Kidney tubule cell (primary cell): ENCODE results near the gene PPIP5K1.
A peak's percentile ranks its signal among the peaks of the same experiment; 100 is the strongest.
"Not testable (repeated sequence)": the region's sequence is repeated elsewhere in the genome, so short reads cannot be mapped to it uniquely, and the experiment has no call there.

ENCODE experiments used
- DNase-seq: peaks from one replicate; pipeline ENCODE4 v3.0.0-alpha.2; 2018; ENCODE audit warnings: low spot score

Gene PPIP5K1

DNA sequence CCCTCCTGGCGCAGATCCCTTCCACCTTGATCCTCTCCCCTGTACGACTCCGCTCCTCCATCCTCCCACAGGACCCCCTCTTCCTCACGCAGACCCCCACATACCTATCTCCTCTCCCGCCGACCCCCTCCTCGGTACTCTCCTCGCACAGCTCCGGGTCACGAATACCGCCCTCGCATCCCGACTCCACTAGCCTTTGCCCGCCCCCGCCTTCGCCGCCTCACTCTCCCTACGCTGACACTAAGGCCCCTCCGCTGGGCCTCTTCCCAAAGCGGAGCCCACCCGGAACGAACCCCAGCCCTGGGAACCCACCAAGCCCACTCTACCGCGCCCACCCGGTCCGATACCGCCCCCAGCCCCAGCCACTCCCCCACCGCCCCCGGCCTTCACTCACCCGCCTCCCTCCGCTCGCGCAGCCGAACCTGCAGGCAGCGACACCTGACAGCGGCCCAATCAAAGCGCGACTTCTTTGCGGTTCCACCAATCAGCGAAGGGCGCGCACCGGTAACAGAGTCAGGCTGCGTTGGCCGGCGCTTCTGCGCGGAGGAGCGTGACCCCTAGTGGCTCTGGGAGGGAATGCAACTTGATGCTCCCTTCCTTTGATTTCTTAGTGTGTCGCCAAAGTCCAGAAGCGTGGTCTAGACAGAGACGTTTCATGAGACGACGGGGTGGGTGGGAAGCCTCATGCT is at the start of gene PPIP5K1:
TSS of gene PPIP5K1 (minus strand) at position 431 of the 689 bp plus-strand sequence. CDS start 5,704 bp downstream, outside the sequence.
- not testable (repeated sequence) for DNase-seq

DNA sequence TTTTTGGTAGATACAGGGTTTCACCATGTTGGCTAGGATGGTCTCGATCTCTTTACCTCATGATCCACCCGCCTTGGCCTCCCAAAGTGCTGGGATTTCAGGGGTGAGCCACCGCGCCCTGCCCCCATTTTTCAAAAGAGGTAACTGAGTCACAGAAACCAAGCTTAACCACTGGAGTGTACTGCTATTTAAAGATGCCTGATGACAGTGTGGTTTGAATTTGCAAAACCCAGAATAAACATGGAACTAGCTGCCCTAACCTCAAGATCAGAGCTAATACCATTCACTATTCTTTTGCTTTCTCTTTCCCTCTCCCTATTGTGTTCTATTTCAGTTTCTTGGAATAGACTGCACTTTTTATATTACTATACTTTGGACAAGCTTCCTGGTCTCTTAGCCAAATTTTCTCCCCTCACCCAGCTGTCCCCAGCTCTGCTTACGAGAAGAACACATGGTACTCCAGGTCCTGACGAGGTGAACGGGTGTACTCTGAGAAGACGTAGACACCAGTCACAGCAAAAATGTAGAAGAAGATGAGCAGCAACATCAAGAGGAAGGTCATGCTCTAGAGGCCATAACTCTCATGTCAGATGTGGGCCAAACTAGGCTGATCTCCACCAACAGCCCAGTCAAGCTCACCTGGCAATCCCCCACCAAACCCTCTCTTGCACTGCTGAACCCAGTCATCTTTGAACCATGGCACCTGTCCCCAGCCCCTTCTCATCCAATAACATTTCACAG is 48.6 kb upstream of the PPIP5K1 start:
- not testable (repeated sequence) for DNase-seq

DNA sequence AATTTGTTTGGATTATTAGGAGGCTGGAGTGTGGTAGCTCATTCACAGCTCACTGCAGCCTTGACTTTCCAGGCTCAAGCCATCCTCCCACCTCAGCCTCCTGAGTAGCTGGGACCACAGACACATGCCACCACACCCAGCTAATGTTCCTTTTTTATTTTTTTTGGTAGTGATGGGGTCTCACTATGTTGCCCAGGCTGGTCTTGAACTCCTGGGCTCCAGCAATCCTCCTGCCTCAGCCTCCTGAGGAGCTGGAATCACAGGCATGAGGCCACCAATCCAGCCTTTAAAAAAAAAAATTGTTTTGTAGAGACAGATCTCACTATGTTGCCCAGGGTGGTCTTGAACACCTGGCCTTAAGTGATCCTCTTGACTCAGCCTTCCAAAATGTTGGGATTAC is 36.9 kb upstream of the PPIP5K1 start:
- not testable (repeated sequence) for DNase-seq

GRCh38 chr15:43625106-43625505 is 35.1 kb upstream of the PPIP5K1 start:
- no peak for DNase-seq

GRCh38 chr15:43622068-43622799 is 32.2 kb upstream of the PPIP5K1 start:
- peak; percentile 52 for DNase-seq

GRCh38 chr15:43618700-43619099 is 28.7 kb upstream of the PPIP5K1 start, which contains the start of gene STRC:
Gene STRC (minus strand): TSS chr15:43618800. CDS start chr15:43618722, 78 bp downstream.
- not testable (repeated sequence) for DNase-seq

GRCh38 chr15:43617750-43618149 is 27.7 kb upstream of the PPIP5K1 start:
- DNase-seq = not testable (repeated sequence)

DNA sequence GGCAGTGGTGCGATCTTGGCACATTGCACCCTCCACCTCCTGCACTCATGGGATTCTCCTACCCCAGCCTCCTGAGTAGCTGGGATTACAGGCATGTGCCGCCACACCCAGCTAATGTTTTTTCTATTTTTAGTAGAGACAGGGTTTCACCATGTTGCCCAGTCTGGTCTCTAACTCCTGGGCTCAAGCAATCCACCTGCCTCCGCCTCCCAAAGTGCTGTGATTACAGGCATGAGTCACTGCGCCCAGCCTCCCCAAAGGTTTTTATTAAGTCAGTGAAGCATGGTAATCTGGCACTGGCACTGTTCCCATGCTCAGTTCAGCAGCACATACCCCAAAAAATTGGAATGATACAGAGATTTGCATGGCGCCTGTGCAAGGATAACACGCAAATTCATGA is 12.2 kb upstream of the PPIP5K1 start:
- peak; percentile 65 for DNase-seq

- not testable (repeated sequence) for DNase-seq
Measured at GRCh38 chr15:43600200-43600599, 10.2 kb upstream of the PPIP5K1 start.

GRCh38 chr15:43599131-43599530 is 9.1 kb upstream of the PPIP5K1 start:
- DNase-seq = not testable (repeated sequence)

- not testable (repeated sequence) for DNase-seq
Measured at GRCh38 chr15:43593328-43594190, 3.6 kb upstream of the PPIP5K1 start, which contains the start of gene CKMT1B. Gene CKMT1B (plus strand): TSS chr15:43594027. CDS start chr15:43594219, 192 bp downstream.

DNA sequence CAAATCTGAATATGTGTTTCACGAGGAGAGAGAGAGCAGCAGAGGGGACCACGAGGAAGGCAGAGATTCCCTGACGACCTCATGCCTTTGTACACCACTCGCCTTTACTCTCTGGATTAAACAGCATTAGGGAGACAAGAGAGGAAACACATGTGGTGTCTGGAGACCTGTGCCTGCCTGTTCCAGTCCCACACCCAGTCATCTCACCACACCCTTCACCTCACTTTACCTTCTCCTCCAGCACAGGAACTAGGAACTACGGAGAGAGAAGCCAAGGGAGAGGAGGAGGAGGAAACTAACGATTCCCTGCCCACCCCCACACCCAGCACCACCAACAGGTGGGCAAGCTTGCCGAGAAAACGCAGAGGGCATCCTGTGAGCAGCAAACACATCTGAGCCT is 2.8 kb upstream of the PPIP5K1 start:
- DNase-seq = not testable (repeated sequence)

- not testable (repeated sequence) for DNase-seq
Measured at GRCh38 chr15:43574607-43575006, 15.4 kb downstream of the PPIP5K1 start.

DNA sequence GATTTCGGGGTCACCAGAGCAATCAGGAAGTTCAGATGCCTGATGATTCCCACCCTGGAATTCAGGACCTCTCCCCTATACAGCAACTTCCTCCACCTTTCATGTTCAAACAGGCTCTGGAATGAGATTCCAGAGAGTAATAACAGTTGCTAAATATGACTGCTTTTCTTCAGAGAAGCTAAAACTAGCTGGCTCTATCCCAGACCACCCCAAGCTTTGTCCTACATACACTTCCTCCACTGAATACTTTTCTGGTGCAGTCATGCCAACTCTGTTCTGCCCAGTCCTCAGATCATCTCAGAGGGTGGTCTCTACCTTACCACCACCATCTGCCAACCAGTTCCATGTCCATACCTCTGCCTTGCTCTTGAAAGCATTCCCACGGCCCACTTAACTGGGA is 23.4 kb downstream of the PPIP5K1 start:
- not testable (repeated sequence) for DNase-seq

GRCh38 chr15:43563793-43564192 is 26.2 kb downstream of the PPIP5K1 start:
- not testable (repeated sequence) for DNase-seq

DNA sequence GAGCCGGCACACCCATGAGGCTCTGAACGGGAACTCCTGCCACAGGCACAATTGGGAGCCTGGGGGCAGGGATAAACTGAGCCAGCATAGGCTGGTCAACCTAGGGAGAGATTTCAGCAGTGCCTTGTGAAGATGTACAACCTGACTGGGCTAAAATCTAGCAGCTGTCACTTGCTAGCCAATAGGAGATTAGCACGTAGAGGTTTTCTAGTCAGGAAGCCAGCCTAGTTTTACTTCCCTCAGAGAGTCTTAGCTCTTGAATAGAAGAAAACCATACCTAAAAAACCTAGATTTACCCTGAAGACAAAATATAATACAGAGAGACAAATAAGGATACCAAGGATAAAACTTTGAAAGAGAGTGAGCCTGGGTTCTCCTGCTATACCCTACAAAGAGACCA is 27.3 kb downstream of the PPIP5K1 start:
- not testable (repeated sequence) for DNase-seq

- DNase-seq = no peak
Measured at GRCh38 chr15:43552986-43553385, 37.0 kb downstream of the PPIP5K1 start.

- DNase-seq = no peak
Measured at GRCh38 chr15:43552256-43552655, 37.8 kb downstream of the PPIP5K1 start.

DNA sequence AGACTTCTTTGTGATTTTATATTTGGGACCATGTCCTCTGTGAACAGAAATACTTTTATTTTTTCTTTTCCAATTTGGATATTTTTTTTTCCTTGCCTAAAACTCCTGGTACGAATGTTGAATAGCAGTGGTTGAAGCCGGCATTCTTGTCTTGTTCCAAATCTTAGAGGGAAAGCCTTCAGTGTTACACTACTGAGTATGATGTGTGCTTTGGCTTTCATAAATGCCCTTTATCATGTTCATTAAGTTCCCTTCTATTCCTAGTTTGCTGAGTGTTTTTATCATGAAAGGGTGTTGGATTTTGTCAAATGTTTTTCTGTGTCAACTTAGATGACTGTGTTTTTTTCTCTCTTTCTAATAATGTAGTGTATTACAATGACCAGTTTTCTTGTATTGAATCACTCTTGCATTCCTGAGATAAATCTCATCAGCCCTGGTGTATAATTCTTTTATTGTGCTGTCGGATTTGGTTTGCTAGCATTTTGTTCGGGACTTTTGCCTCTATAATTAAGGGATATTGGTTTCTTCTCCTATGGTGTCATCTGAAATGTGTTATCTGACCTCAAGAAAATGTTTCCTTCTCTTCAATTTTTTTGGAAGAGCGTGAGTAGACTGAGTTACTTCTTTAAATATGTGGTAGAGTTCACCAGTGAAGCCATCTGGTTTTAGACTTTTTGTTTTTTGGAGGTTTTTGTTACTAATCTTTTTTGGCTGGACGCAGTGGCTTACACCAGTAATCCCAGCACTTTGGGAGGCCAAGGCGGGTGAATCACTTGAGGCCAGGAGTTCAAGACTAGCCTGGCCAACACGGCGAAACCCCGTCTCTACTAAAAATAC is 39.3 kb downstream of the PPIP5K1 start:
- no peak for DNase-seq

DNA sequence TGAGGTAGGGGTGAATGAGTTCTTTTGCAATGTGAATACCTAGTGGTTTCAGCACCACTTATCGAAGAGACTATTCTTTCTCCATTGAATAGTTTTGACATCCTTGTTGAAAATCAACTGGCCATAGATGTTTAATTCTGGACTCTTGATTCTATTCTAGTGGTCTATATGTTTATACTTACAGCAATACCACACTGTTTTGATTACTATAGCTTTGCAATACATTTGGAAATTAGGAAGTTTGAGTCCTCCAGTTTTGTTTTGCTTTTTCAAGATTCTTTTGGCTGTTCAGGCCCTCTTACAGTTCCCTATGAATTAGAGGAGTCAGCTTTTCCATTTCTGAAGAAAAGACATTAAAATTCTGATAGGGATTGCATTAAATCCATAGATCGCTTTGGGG is 42.5 kb downstream of the PPIP5K1 start:
- no peak for DNase-seq
